ENCODE data around the gene UBAC2.
"Not testable (repeated sequence)": the region's sequence is repeated elsewhere in the genome, so short reads cannot be mapped to it uniquely, and the experiment has no call there.

UBAC2 gene

GRCh38 chr13:99206226-99206625 is 5.6 kb downstream of the UBAC2 start:
- H3K9ac ChIP-seq (ENCODE audit: low read depth, low read length) = no peak overlapping the region
- H3K4me1 ChIP-seq (ENCODE audit: insufficient read depth, low read length) = no peaks in the 10 kb centered on the region
- no peak overlapping the region for H3K4me3 ChIP-seq (ENCODE audit: low read length)
- H3K27me3 ChIP-seq (ENCODE audit: insufficient read depth, low read length) = no peaks in the 10 kb centered on the region
- no peak overlapping the region for H3K27ac ChIP-seq (ENCODE audit: low read length)
- no peaks in the 10 kb centered on the region for H3K9me3 ChIP-seq (ENCODE audit: insufficient read depth, low read depth, low read length)
- H3K36me3 ChIP-seq (ENCODE audit: insufficient read depth, low read depth, low read length) = peaks cover 11% of the 10 kb centered on the region; the same call in 1 of the 2 replicates

DNA sequence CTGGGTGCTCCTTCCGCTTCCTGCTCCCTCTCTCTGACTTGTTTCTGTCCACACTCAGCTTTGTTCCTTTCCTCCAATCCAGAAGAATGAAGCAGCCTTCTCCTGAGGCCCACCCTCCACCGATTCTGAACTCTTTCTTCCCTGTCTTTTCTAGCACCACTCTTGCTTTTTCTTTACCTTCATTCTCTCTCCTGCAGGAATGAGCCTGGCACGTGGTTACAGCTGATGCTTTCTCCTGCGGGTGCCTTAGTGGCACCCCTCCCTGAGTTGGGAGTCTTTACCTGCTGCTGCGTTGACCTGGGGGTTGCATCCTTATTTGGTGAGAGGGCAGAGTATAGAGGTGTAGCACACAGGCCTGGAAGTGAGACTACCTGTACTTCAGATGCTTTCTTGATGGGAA is 6.2 kb downstream of the UBAC2 start:
- H3K27ac ChIP-seq (ENCODE audit: low read length) = no peak overlapping the region
- no peak overlapping the region for H3K4me3 ChIP-seq (ENCODE audit: low read length)
- peaks cover 11% of the 10 kb centered on the region; the same call in 1 of the 2 replicates for H3K36me3 ChIP-seq (ENCODE audit: insufficient read depth, low read depth, low read length)
- H3K9ac ChIP-seq (ENCODE audit: low read depth, low read length) = no peak overlapping the region
- H3K9me3 ChIP-seq (ENCODE audit: insufficient read depth, low read depth, low read length) = no peaks in the 10 kb centered on the region
- H3K27me3 ChIP-seq (ENCODE audit: insufficient read depth, low read length) = no peaks in the 10 kb centered on the region
- no peaks in the 10 kb centered on the region for H3K4me1 ChIP-seq (ENCODE audit: insufficient read depth, low read length)

DNA sequence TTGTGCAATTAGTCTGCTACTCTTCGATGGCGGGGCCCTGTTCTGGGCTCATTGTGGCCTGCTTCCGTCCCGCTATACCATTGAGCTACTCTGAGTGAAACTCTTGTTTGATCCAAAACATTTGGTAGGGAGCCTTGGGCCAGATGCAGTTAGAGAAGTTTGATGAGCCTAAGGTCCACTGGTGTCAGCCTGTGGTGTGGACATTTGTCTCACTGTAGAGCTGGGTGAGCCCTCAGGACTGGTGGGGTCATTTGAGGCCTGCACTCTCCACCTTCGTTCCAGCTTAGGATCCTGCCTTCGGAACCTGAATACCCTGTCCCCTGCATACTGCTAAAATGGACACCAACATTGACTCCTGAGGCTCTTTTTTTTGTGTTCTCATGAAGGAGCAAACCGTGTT is 6.9 kb downstream of the UBAC2 start:
- H3K9me3 ChIP-seq (ENCODE audit: insufficient read depth, low read depth, low read length) = no peaks in the 10 kb centered on the region
- H3K27me3 ChIP-seq (ENCODE audit: insufficient read depth, low read length) = no peaks in the 10 kb centered on the region
- no peak overlapping the region for H3K9ac ChIP-seq (ENCODE audit: low read depth, low read length)
- no peaks in the 10 kb centered on the region for H3K4me1 ChIP-seq (ENCODE audit: insufficient read depth, low read length)
- peaks cover 11% of the 10 kb centered on the region; the same call in 1 of the 2 replicates for H3K36me3 ChIP-seq (ENCODE audit: insufficient read depth, low read depth, low read length)
- no peak overlapping the region for H3K4me3 ChIP-seq (ENCODE audit: low read length)
- no peak overlapping the region for H3K27ac ChIP-seq (ENCODE audit: low read length)

DNA sequence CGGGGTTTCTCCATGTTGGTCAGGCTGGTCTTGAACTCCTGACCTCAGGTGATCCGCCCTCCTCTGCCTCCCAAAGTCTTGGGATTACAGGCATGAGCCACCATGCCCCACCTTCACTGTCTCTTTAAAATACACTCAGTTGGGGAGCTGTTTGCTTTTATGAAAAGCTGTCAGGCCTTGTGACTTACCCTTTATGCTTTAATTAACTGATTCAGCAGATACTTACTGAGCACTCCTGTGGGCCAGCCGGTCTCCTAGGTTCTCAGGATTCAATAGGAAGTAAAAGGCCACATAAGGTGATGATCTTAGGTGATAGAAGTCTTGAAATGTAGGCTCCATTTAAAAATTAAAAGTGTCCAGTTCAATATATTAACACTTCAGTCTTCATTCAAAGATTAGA is 7.5 kb downstream of the UBAC2 start:
- Histone ChIP-seq H3K27me3 (ENCODE audit: insufficient read depth, low read length) (no peaks in the 10 kb centered on the region), H3K9me3 (ENCODE audit: insufficient read depth, low read depth, low read length) (no peaks in the 10 kb centered on the region), H3K4me1 (ENCODE audit: insufficient read depth, low read length) (no peaks in the 10 kb centered on the region), H3K9ac (ENCODE audit: low read depth, low read length) (no peak overlapping the region), H3K27ac (ENCODE audit: low read length) (no peak overlapping the region), H3K4me3 (ENCODE audit: low read length) (no peak overlapping the region), H3K36me3 (ENCODE audit: insufficient read depth, low read depth, low read length) (peaks cover 11% of the 10 kb centered on the region; the same call in 1 of the 2 replicates)

DNA sequence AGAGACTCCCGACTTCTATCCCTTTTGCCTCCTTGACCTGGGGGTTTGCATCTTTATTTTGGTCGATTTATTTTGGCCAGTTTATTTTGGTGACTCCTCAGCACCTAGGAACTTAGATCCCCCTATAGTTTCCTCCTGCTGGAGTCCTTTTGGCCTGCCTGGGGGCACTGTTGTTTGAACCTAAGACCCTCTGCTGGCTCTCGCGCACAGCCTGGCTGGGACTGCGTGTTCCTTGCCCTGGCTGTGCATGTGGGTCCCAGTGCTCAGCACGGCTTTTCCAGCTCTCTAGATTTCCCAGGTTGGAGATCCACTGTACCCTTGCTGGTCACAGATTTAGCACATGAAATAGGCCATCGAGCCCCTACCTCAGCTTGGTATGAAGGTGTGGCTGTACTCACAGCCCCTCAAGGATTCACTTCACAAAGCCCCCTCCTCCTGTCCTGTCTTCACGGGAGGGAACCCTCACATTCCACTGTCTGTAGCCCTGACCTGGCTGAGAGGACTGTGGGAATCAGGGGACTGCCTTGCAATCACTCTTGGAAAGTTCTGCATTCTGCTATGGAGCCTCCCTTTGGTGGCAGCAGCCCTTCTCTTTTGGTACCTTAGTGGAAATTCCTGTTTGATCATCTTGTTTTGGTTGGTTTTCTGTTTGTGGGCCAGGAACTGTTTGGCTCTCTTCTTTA is 8.3 kb downstream of the UBAC2 start:
- Histone ChIP-seq H3K4me3 (ENCODE audit: low read length) (no peak overlapping the region), H3K4me1 (ENCODE audit: insufficient read depth, low read length) (no peaks in the 10 kb centered on the region; the same call in 1 of the 2 replicates), H3K9me3 (ENCODE audit: insufficient read depth, low read depth, low read length) (no peaks in the 10 kb centered on the region), H3K36me3 (ENCODE audit: insufficient read depth, low read depth, low read length) (peaks cover 7% of the 10 kb centered on the region; the same call in 1 of the 2 replicates), H3K9ac (ENCODE audit: low read depth, low read length) (no peak overlapping the region), H3K27ac (ENCODE audit: low read length) (no peak overlapping the region), H3K27me3 (ENCODE audit: insufficient read depth, low read length) (no peaks in the 10 kb centered on the region)

DNA sequence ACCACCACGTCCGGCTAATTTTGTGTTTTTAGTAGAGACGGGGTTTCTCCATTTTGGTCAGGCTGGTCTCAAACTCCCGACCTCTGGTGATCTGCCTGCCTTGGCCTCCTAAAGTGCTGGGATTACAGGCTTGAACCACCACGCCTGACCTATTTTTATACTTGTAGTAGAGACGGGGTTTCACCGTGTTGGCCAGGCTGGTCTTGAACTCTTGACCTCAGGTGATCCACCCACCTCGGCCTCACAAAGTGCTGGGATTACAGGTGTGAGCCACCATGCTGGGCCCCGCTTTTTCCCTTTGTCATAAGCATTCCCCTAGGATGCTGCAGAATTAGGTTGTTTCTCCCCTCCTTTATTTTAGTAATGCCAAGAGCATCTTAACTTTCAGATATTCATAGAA is 10.0 kb downstream of the UBAC2 start:
- not testable (repeated sequence) for H3K4me1 ChIP-seq (ENCODE audit: insufficient read depth, low read length); H3K36me3 ChIP-seq (ENCODE audit: insufficient read depth, low read depth, low read length); H3K9me3 ChIP-seq (ENCODE audit: insufficient read depth, low read depth, low read length); H3K27me3 ChIP-seq (ENCODE audit: insufficient read depth, low read length); H3K9ac ChIP-seq (ENCODE audit: low read depth, low read length); H3K27ac ChIP-seq (ENCODE audit: low read length); H3K4me3 ChIP-seq (ENCODE audit: low read length)

- no peaks in the 10 kb centered on the region for H3K36me3 ChIP-seq (ENCODE audit: insufficient read depth, low read depth, low read length)
- peaks cover 9% of the 10 kb centered on the region; the same call in 1 of the 2 replicates for H3K4me1 ChIP-seq (ENCODE audit: insufficient read depth, low read length)
- no peaks in the 10 kb centered on the region for H3K27me3 ChIP-seq (ENCODE audit: insufficient read depth, low read length)
- no peak overlapping the region for H3K27ac ChIP-seq (ENCODE audit: low read length)
- H3K9ac ChIP-seq (ENCODE audit: low read depth, low read length) = no peak overlapping the region
- no peak overlapping the region for H3K4me3 ChIP-seq (ENCODE audit: low read length)
- H3K9me3 ChIP-seq (ENCODE audit: insufficient read depth, low read depth, low read length) = no peaks in the 10 kb centered on the region
These were observed 10.9 kb downstream of the UBAC2 start for GRCh38 chr13:99211421-99212035.

GRCh38 chr13:99214232-99214631 is 13.6 kb downstream of the UBAC2 start:
- H3K4me1 ChIP-seq (ENCODE audit: insufficient read depth, low read length) = peaks cover 9% of the 10 kb centered on the region; the same call in 1 of the 2 replicates
- no peaks in the 10 kb centered on the region for H3K9me3 ChIP-seq (ENCODE audit: insufficient read depth, low read depth, low read length)
- peak overlapping the region; percentile 21; the same call in 1 of the 2 replicates for H3K9ac ChIP-seq (ENCODE audit: low read depth, low read length)
- H3K36me3 ChIP-seq (ENCODE audit: insufficient read depth, low read depth, low read length) = no peaks in the 10 kb centered on the region
- H3K27me3 ChIP-seq (ENCODE audit: insufficient read depth, low read length) = no peaks in the 10 kb centered on the region
- peak overlapping the region; percentile 20 for H3K27ac ChIP-seq (ENCODE audit: low read length)
- H3K4me3 ChIP-seq (ENCODE audit: low read length) = 0 out of 2 replicates have a peak overlapping the region, but pooled peaks have one; percentile 2

DNA sequence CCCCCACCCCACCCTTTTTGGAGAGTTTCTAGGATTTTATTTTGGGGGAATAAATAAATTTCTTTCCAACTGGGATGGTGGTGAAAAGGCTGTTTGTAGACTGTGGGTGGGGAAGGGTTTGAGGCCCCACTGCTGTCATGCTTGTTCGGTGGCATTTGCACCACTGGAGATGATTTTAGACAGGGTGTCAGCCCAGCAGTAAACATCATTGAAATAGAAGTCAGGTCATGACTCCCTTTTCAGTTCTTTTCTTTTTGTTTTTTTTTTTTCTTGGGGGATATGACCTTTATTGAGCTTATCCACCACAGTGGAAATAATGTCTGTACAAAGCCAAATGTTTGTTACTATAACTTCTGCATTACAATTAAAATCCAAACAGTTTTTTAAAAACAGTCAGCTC is 14.1 kb downstream of the UBAC2 start:
- Histone ChIP-seq H3K4me1 (ENCODE audit: insufficient read depth, low read length) (peaks cover 9% of the 10 kb centered on the region; the same call in 1 of the 2 replicates), H3K27me3 (ENCODE audit: insufficient read depth, low read length) (no peaks in the 10 kb centered on the region), H3K27ac (ENCODE audit: low read length) (no peak overlapping the region), H3K9me3 (ENCODE audit: insufficient read depth, low read depth, low read length) (no peaks in the 10 kb centered on the region), H3K4me3 (ENCODE audit: low read length) (no peak overlapping the region), H3K36me3 (ENCODE audit: insufficient read depth, low read depth, low read length) (no peaks in the 10 kb centered on the region), H3K9ac (ENCODE audit: low read depth, low read length) (peak overlapping the region; percentile 21; the same call in 1 of the 2 replicates)

DNA sequence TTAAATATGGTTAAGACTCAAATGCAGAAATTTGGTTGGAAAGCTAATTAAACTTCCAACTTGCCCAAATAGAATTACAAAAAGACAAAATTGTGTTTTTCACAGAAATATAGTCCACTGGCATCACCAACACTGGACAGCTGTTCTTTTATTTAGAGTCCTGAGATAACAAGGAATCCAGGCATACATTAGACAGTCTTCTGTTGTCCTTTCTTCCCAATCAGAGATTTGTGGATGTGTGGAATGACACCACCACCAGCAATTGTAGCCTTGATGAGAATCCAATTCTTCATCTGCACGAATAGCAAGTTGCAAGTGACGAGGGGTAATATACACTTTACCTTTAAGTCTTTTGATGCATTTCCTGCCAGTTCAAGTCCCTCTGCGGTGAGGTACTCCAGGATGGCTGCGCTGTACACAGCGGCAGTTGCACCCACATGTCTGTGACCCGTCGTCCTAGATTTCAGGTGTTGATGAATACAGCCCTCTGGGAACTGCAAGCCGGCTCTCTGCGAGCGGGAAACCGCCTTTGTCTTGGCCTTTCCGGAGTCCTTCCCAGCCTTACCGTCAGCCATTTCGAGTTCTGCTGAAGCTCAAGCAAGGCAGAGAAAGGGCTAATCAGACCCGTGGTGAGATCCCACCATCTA is 14.7 kb downstream of the UBAC2 start:
- Histone ChIP-seq H3K4me3 (ENCODE audit: low read length) (no peak overlapping the region), H3K9ac (ENCODE audit: low read depth, low read length) (no peak overlapping the region), H3K4me1 (ENCODE audit: insufficient read depth, low read length) (peaks cover 12% of the 10 kb centered on the region; the same call in 1 of the 2 replicates), H3K36me3 (ENCODE audit: insufficient read depth, low read depth, low read length) (no peaks in the 10 kb centered on the region), H3K9me3 (ENCODE audit: insufficient read depth, low read depth, low read length) (no peaks in the 10 kb centered on the region), H3K27ac (ENCODE audit: low read length) (no peak overlapping the region), H3K27me3 (ENCODE audit: insufficient read depth, low read length) (no peaks in the 10 kb centered on the region)

GRCh38 chr13:99217461-99218110 is 16.9 kb downstream of the UBAC2 start:
- no peak overlapping the region for H3K4me3 ChIP-seq (ENCODE audit: low read length)
- H3K27me3 ChIP-seq (ENCODE audit: insufficient read depth, low read length) = no peaks in the 10 kb centered on the region
- no peaks in the 10 kb centered on the region for H3K36me3 ChIP-seq (ENCODE audit: insufficient read depth, low read depth, low read length)
- no peak overlapping the region for H3K9ac ChIP-seq (ENCODE audit: low read depth, low read length)
- no peak overlapping the region for H3K27ac ChIP-seq (ENCODE audit: low read length)
- peaks cover 12% of the 10 kb centered on the region; the same call in 1 of the 2 replicates for H3K4me1 ChIP-seq (ENCODE audit: insufficient read depth, low read length)
- no peaks in the 10 kb centered on the region for H3K9me3 ChIP-seq (ENCODE audit: insufficient read depth, low read depth, low read length)
